SU-DHL-6 (cell line): Measurements from ENCODE around the gene ASTN1.

Source experiments
- H2AFZ ChIP-seq: fragments of 200-600 bp; sonication (generic); 2 replicates; pipeline ENCODE4 v1.6.1; 2014; ENCODE audit warnings: low read depth, mild to moderate bottlenecking, moderate library complexity, mixed read lengths, antibody characterized with exemption, low read length; ENCODE audit not compliant: severe bottlenecking
- H3F3A ChIP-seq: fragments of 200-600 bp; shearing (Covaris generic); 2 replicates; pipeline ENCODE4 v1.6.0; 2016; ENCODE audit warnings: antibody characterized with exemption, mild to moderate bottlenecking; ENCODE audit not compliant: insufficient read depth
- H3K27ac ChIP-seq: fragments of 200-600 bp; sonication (generic); 2 replicates; pipeline ENCODE4 v1.5.1; 2016; ENCODE audit warnings: low read depth, mild to moderate bottlenecking, low read length, moderate library complexity, mixed read lengths
- H3K27me3 ChIP-seq: fragments of 200-600 bp; sonication (generic), shearing (Covaris generic); 2 replicates; pipeline ENCODE4 v1.6.0; 2014; ENCODE audit warnings: mild to moderate bottlenecking, low read length
- H3K36me3 ChIP-seq: fragments of 200-600 bp; sonication (generic); 2 replicates; pipeline ENCODE4 v1.6.1; 2014; ENCODE audit warnings: mild to moderate bottlenecking, low read length, mixed read lengths
- H3K4me2 ChIP-seq: fragments of 300-600, 200-600 bp; shearing (Covaris generic), sonication (generic); 2 replicates; pipeline ENCODE4 v1.6.0; 2014; ENCODE audit warnings: low read length, low read depth, mild to moderate bottlenecking; ENCODE audit not compliant: poor library complexity, severe bottlenecking
- H3K4me3 ChIP-seq: fragments of 200-600 bp; sonication (generic); 2 replicates; pipeline ENCODE4 v1.5.1; 2014; ENCODE audit warnings: antibody characterized with exemption, low read length, mild to moderate bottlenecking, mixed read lengths; ENCODE audit not compliant: insufficient read depth, poor library complexity, severe bottlenecking
- H3K79me2 ChIP-seq: fragments of 200-600 bp; sonication (generic); 2 replicates; pipeline ENCODE4 v1.6.1; 2014; ENCODE audit warnings: mild to moderate bottlenecking, low read length, moderate library complexity; ENCODE audit not compliant: insufficient read depth
- H3K9ac ChIP-seq: fragments of 200-600 bp; sonication (generic); 2 replicates; pipeline ENCODE4 v1.7.0; 2014; ENCODE audit warnings: mild to moderate bottlenecking, low read length
- H3K9me2 ChIP-seq: fragments of 200-600 bp; sonication (generic); replicated peaks from 2 replicates; pipeline ENCODE4 v1.6.1; 2014; ENCODE audit warnings: low read length; ENCODE audit not compliant: insufficient read depth
- H3K9me3 ChIP-seq: fragments of 200-600 bp; sonication (generic); 2 replicates; pipeline ENCODE4 v1.6.1; 2014; ENCODE audit warnings: low read length, mixed read lengths; ENCODE audit not compliant: insufficient read depth
- H4K20me1 ChIP-seq: fragments of 200-600 bp; sonication (generic); 2 replicates; pipeline ENCODE4 v1.6.1; 2014; ENCODE audit warnings: low read depth, mild to moderate bottlenecking, antibody characterized with exemption, low read length, moderate library complexity, mixed read lengths
- EZH2phosphoT487 ChIP-seq: fragments of 200-600 bp; sonication (generic), shearing (Covaris generic); conservative IDR thresholded peaks from 2 replicates; pipeline ENCODE4 v1.6.1; 2018; ENCODE audit warnings: mild to moderate bottlenecking, antibody characterized with exemption, low read length, moderate library complexity, mixed read lengths
- TF ChIP-seq, protein P1 (sequence below): fragments of 200-600 bp; sonication (generic); IDR thresholded peaks from one replicate; pipeline ENCODE4 v1.5.1; 2017; ENCODE audit warnings: antibody characterized with exemption, mild to moderate bottlenecking, low read length, moderate library complexity; ENCODE audit not compliant: insufficient read depth, poor library complexity, severe bottlenecking

ASTN1 gene

DNA sequence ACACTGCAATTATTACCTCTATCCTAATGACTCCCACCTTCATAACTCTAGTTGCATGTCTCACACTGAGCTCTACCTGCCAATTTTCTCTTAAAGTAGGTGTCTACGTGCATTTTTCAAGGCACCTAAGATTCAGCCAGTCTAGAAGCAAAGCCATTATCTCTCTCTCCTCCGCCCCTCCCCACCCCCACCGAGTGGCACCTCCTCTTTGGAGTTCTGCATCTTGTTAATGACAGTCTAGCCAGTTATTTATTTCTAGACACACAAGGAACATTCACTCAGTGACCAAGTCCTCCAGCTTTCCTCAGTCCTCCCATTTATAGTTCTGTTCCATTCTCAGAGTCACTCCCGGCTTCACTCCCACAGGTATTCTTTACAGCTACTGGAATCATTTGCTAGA is 47.6 kb downstream of the ASTN1 start:
- Histone ChIP-seq H3K4me2 (no peak overlapping the region), H4K20me1 (no peaks in the 10 kb centered on the region), H3K4me3 (no peak overlapping the region), H3K27ac (no peak overlapping the region), H3K9me3 (no peaks in the 10 kb centered on the region), H3F3A (no peaks in the 10 kb centered on the region), H3K9ac (no peak overlapping the region), H3K36me3 (no peaks in the 10 kb centered on the region), H2AFZ (no peak overlapping the region), H3K79me2 (no peaks in the 10 kb centered on the region), H3K9me2 (no peaks in the 10 kb centered on the region), H3K27me3 (no peaks in the 10 kb centered on the region)
- TF ChIP-seq, protein P1, sequence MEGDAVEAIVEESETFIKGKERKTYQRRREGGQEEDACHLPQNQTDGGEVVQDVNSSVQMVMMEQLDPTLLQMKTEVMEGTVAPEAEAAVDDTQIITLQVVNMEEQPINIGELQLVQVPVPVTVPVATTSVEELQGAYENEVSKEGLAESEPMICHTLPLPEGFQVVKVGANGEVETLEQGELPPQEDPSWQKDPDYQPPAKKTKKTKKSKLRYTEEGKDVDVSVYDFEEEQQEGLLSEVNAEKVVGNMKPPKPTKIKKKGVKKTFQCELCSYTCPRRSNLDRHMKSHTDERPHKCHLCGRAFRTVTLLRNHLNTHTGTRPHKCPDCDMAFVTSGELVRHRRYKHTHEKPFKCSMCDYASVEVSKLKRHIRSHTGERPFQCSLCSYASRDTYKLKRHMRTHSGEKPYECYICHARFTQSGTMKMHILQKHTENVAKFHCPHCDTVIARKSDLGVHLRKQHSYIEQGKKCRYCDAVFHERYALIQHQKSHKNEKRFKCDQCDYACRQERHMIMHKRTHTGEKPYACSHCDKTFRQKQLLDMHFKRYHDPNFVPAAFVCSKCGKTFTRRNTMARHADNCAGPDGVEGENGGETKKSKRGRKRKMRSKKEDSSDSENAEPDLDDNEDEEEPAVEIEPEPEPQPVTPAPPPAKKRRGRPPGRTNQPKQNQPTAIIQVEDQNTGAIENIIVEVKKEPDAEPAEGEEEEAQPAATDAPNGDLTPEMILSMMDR: no peak

DNA sequence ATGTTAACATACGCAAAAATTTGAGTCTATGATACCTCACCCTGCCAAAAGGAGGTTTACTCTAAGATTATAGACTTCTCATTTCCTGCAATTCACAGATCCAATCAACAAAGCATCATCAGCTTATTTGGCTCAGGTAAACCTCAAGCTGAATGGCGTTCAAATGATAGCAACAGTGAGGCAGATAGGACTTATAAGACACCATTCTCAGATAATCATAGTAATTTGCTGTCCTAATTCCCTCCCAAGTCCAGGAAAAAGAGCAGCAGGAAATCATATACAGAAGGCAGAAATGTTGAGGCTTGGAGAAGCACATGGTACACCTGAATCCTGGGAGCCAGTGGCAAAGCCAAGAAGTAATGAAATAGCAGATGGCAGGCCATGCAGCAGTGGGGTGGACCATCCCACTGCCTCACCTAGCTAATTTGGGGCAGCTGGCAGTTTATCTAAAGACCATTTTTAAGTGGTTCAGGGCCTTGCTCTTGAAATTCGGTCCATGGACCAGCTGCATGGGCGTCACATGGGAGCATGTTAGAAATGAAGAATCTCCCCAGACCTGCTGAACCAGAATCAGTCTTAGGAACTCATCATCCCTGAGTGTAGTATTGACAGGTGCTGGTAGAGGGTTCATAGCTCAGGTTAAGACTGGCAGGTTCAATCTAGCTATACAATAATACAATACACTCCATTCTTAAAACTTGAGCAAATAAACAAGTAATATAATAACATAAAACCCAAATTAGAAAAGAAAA is 57.7 kb downstream of the ASTN1 start:
- Histone ChIP-seq H3K9me2 (no peaks in the 10 kb centered on the region), H4K20me1 (no peaks in the 10 kb centered on the region)
- TF ChIP-seq, protein P1: no peak
- TF ChIP-seq EZH2phosphoT487: no peak

DNA sequence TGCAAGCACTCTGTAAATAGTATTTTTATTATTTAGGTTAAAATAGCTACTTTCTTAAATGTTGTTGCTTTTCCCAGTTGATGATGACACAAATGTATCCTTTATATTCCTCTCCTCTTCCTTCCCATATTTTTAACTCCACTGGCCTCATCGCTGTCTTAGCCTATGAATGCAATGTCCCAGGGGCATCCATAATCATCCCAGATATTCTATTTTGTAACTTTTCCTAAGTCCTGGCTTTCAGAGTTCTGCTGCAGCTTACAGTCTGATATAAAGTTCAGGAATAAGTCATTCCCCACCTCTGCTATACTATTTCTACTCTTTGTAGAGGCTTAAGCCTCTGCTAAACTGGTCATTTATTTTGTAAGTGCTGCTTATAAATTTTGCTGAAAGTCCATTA is 58.3 kb downstream of the ASTN1 start:
- no peaks in the 10 kb centered on the region for H3K79me2 ChIP-seq
- no peak overlapping the region for H3K27ac ChIP-seq
- TF ChIP-seq, protein P1: no peak
- no peak for TF ChIP-seq EZH2phosphoT487
- no peaks in the 10 kb centered on the region for H3F3A ChIP-seq
- H3K27me3 ChIP-seq: no peaks in the 10 kb centered on the region
- H3K9me3 ChIP-seq: no peaks in the 10 kb centered on the region
- no peak overlapping the region for H3K9ac ChIP-seq
- no peak overlapping the region for H3K4me3 ChIP-seq
- H3K36me3 ChIP-seq: no peaks in the 10 kb centered on the region
- no peaks in the 10 kb centered on the region for H4K20me1 ChIP-seq
- H3K9me2 ChIP-seq: no peaks in the 10 kb centered on the region
- H3K4me2 ChIP-seq: no peak overlapping the region
- H2AFZ ChIP-seq: no peak overlapping the region

More for the DNA sequence above, 57.7 kb downstream of the ASTN1 start:
- Histone ChIP-seq H2AFZ (no peak overlapping the region), H3K27ac (no peak overlapping the region), H3K9me3 (no peaks in the 10 kb centered on the region), H3K79me2 (no peaks in the 10 kb centered on the region), H3K27me3 (no peaks in the 10 kb centered on the region), H3K9ac (no peak overlapping the region), H3K36me3 (no peaks in the 10 kb centered on the region), H3K4me3 (no peak overlapping the region), H3F3A (no peaks in the 10 kb centered on the region), H3K4me2 (no peak overlapping the region)
